GM23338 (cell line): ENCODE results near the gene AHCYL1. TPM values are rescaled to one million over a fixed set of nuclear protein-coding genes. Genes with fewer than 3 reads are reported as not detected.

Experiments
- ATAC-seq: fragments of 200-7000 bp; cut with Tn5 transposase; 3 replicates; pipeline ENCODE4 v1.9.1; 2020
- DNase-seq: peaks from one replicate; pipeline ENCODE4 v3.0.0-alpha.2; 2015; ENCODE audit warnings: low spot score
- H2AFZ ChIP-seq: fragments of 200-600 bp; sonication (generic); 2 replicates; pipeline ENCODE4 v1.8.0; 2016; ENCODE audit warnings: antibody characterized with exemption, mild to moderate bottlenecking, moderate library complexity
- H3F3A ChIP-seq: fragments of 200-600 bp; sonication (generic); replicated peaks from 2 replicates; pipeline ENCODE4 v1.8.0; 2017; ENCODE audit warnings: antibody characterized with exemption, mixed run types, low read depth
- H3K27ac ChIP-seq: fragments of 200-600 bp; sonication (generic); 2 replicates; pipeline ENCODE4 v1.6.1; 2016; ENCODE audit warnings: low read depth
- H3K27me3 ChIP-seq: fragments of 200-600 bp; sonication (generic); 2 replicates; pipeline ENCODE4 v1.8.0; 2016; ENCODE audit warnings: mild to moderate bottlenecking, mixed run types, moderate library complexity; ENCODE audit not compliant: insufficient read depth
- H3K36me3 ChIP-seq: fragments of 200-600 bp; sonication (generic); 2 replicates; pipeline ENCODE4 v1.8.0; 2016; ENCODE audit warnings: mild to moderate bottlenecking; ENCODE audit not compliant: insufficient read depth
- H3K4me1 ChIP-seq: fragments of 200-600 bp; sonication (generic); 2 replicates; pipeline ENCODE4 v1.8.0; 2016; ENCODE audit warnings: mild to moderate bottlenecking, moderate library complexity; ENCODE audit not compliant: insufficient read depth
- H3K4me2 ChIP-seq: fragments of 200-600 bp; sonication (generic); 2 replicates; pipeline ENCODE4 v1.7.1; 2017; ENCODE audit warnings: mixed run types
- H3K4me3 ChIP-seq: fragments of 200-600 bp; sonication (generic); 2 replicates; pipeline ENCODE4 v1.6.1; 2016; ENCODE audit warnings: mixed run types
- H3K79me2 ChIP-seq: fragments of 200-600 bp; sonication (generic); replicated peaks from 2 replicates; pipeline ENCODE4 v1.8.0; 2017; ENCODE audit warnings: mild to moderate bottlenecking; ENCODE audit not compliant: insufficient read depth
- H3K9me2 ChIP-seq: fragments of 200-600 bp; sonication (generic); 2 replicates; pipeline ENCODE4 v1.8.0; 2017; ENCODE audit not compliant: insufficient read depth
- H4K20me1 ChIP-seq: fragments of 200-600 bp; sonication (generic); replicated peaks from 2 replicates; pipeline ENCODE4 v1.8.0; 2017; ENCODE audit warnings: mild to moderate bottlenecking; ENCODE audit not compliant: insufficient read depth
- H3K27ac Mint-ChIP-seq: 2 replicates; pipeline ENCODE4 v1.8.0; 2020; ENCODE audit warnings: inconsistent platforms, mild to moderate bottlenecking, moderate library complexity, mixed read lengths
- H3K27me3 Mint-ChIP-seq: 3 replicates; pipeline ENCODE4 v1.8.0; 2022; ENCODE audit warnings: low read depth, mild to moderate bottlenecking, moderate library complexity, mixed read lengths, inconsistent platforms; ENCODE audit not compliant: insufficient read depth, poor library complexity
- H3K36me3 Mint-ChIP-seq: 3 replicates; pipeline ENCODE4 v1.8.0; 2021; ENCODE audit warnings: low read depth, mild to moderate bottlenecking, inconsistent platforms, moderate library complexity, mixed read lengths
- H3K4me1 Mint-ChIP-seq: 3 replicates; pipeline ENCODE4 v1.8.0; 2020; ENCODE audit warnings: mild to moderate bottlenecking, inconsistent platforms, mixed read lengths
- H3K4me3 Mint-ChIP-seq: 3 replicates; pipeline ENCODE4 v1.8.0; 2021; ENCODE audit warnings: moderate library complexity, mild to moderate bottlenecking, inconsistent platforms, mixed read lengths
- H3K9me3 Mint-ChIP-seq: 3 replicates; pipeline ENCODE4 v1.8.0; 2020; ENCODE audit warnings: moderate library complexity, mild to moderate bottlenecking, inconsistent platforms, mixed read lengths
- CREB1 ChIP-seq: fragments of 250-450 bp; sonication (Bioruptor Pico); IDR thresholded peaks from 2 replicates; pipeline ENCODE4 v1.5.0; 2020; ENCODE audit warnings: low read depth, mild to moderate bottlenecking, moderate library complexity
- EZH2 ChIP-seq: fragments of 200-600 bp; sonication (generic); IDR thresholded peaks from one replicate; pipeline ENCODE4 v1.8.0; 2017; ENCODE audit warnings: antibody characterized with exemption, mild to moderate bottlenecking, low read depth; ENCODE audit not compliant: unreplicated experiment
- EZH2phosphoT487 ChIP-seq: fragments of 200-600 bp; sonication (generic); IDR thresholded peaks from one replicate; pipeline ENCODE4 v1.8.1; 2018; ENCODE audit warnings: antibody characterized with exemption; ENCODE audit not compliant: unreplicated experiment
- JUNB ChIP-seq: IDR thresholded peaks from one replicate; pipeline ENCODE4 v1.6.1; 2016; ENCODE audit warnings: antibody characterized with exemption; ENCODE audit not compliant: unreplicated experiment
- NANOG ChIP-seq: IDR thresholded peaks from 2 replicates; pipeline ENCODE4 v1.6.1; 2016; ENCODE audit warnings: antibody characterized with exemption, borderline replicate concordance
- POLR2AphosphoS5 ChIP-seq: IDR thresholded peaks from 2 replicates; pipeline ENCODE4 v1.6.1; 2016; ENCODE audit warnings: antibody characterized with exemption, low read depth
- STAT1 ChIP-seq: IDR thresholded peaks from one replicate; pipeline ENCODE4 v1.6.1; 2016; ENCODE audit warnings: antibody characterized with exemption; ENCODE audit not compliant: unreplicated experiment
- ZNF114 ChIP-seq: fragments of 250-450 bp; sonication (Bioruptor Pico); IDR thresholded peaks from 2 replicates; pipeline ENCODE4 v1.5.0; 2020; ENCODE audit warnings: mild to moderate bottlenecking, moderate library complexity
- ZNF331 ChIP-seq: fragments of 250-450 bp; sonication (Bioruptor Pico); IDR thresholded peaks from 2 replicates; pipeline ENCODE4 v1.5.0; 2020; ENCODE audit warnings: low read depth, mild to moderate bottlenecking, moderate library complexity
- polyA plus RNA-seq: library from polyadenylated mRNA; unstranded; fragments of >200 nt; fragmentation: Nextera tagmentation; extraction: Ambion mirVana; gene quantifications from 2 replicates; pipeline ENCODE4 v1.2.1, GENCODE V29; 2016
- total RNA-seq: library from RNA; depleted of rRNA; stranded (reverse); fragments of >200 nt; shearing (Covaris generic); gene quantifications from 2 replicates; pipeline ENCODE4 v1.2.3, GENCODE V29; 2014
- TF ChIP-seq, protein P1 (sequence below): IDR thresholded peaks from one replicate; pipeline ENCODE4 v1.6.1; 2018; ENCODE audit warnings: antibody characterized with exemption; ENCODE audit not compliant: unreplicated experiment
- TF ChIP-seq, protein P2 (sequence below): fragments of 250-450 bp; sonication (Bioruptor Pico); IDR thresholded peaks from 2 replicates; pipeline ENCODE4 v1.5.0; 2020; ENCODE audit warnings: mild to moderate bottlenecking, moderate library complexity
- TF ChIP-seq, protein P3 (sequence below), 2 experiments: fragments of 200-600 bp in 1 of 2; sonication (generic) in 1 of 2; conservative IDR thresholded peaks; 2 replicates each; pipeline versions ENCODE4 v1.5.1 to v1.6.1; 2016 to 2017; ENCODE audit warnings: antibody characterized with exemption in 2 of 2, low read depth in 2 of 2, mild to moderate bottlenecking in 2 of 2, moderate library complexity in 1 of 2
- TF ChIP-seq, protein P4 (sequence below): IDR thresholded peaks from 2 replicates; pipeline ENCODE4 v1.6.1; 2016; ENCODE audit warnings: antibody characterized with exemption

AHCYL1 gene
- total and polyA plus RNA-seq, 2 experiments from 2014 or later, result 63.3 to 70.0 TPM

DNA sequence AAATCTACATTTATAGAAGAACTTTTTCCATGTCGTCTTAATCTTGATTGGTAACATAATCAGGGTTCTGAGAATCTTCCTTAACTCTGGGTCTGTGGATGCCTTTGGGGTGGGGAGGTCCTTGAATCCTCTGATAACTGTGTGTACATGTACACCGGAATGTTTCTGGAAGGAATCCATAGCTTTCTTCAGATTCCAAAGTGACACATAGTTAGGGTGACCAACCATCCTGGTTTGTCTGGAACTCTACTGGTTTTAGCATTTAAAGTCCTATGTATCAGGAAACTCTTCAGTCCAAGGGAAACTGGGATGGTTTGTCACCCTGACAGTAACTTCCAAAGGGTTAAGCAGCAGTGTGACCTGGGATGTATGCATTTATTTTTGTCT lies 66.7 kb downstream of the AHCYL1 start:
- no peak overlapping the region for H3K27ac Mint-ChIP-seq
- H3K36me3 ChIP-seq, result peaks cover 41% of the 10 kb centered on the region
- H3K4me3 ChIP-seq, result no peak overlapping the region
- no peak overlapping the region for H3K4me3 Mint-ChIP-seq
- peaks cover 10% of the 10 kb centered on the region; the same call in 1 of the 2 replicates for H4K20me1 ChIP-seq
- peaks cover 90% of the 10 kb centered on the region for H3K36me3 Mint-ChIP-seq
- H3K79me2 ChIP-seq, result no peaks in the 10 kb centered on the region
- DNase-seq (no peak), ATAC-seq (no peak)
- H3K4me2 ChIP-seq, result no peak overlapping the region
- no peak overlapping the region for H3K27ac ChIP-seq
- H2AFZ ChIP-seq, result no peak overlapping the region
- no peaks in the 10 kb centered on the region for H3K4me1 ChIP-seq
- H3K27me3 ChIP-seq, result no peaks in the 10 kb centered on the region
- H3K9me2 ChIP-seq, result no peaks in the 10 kb centered on the region
- H3K27me3 Mint-ChIP-seq, result peaks cover 5% of the 10 kb centered on the region
- no peaks in the 10 kb centered on the region for H3F3A ChIP-seq
- no peaks in the 10 kb centered on the region for H3K4me1 Mint-ChIP-seq
- no peaks in the 10 kb centered on the region for H3K9me3 Mint-ChIP-seq
- TF ChIP-seq, protein P1, sequence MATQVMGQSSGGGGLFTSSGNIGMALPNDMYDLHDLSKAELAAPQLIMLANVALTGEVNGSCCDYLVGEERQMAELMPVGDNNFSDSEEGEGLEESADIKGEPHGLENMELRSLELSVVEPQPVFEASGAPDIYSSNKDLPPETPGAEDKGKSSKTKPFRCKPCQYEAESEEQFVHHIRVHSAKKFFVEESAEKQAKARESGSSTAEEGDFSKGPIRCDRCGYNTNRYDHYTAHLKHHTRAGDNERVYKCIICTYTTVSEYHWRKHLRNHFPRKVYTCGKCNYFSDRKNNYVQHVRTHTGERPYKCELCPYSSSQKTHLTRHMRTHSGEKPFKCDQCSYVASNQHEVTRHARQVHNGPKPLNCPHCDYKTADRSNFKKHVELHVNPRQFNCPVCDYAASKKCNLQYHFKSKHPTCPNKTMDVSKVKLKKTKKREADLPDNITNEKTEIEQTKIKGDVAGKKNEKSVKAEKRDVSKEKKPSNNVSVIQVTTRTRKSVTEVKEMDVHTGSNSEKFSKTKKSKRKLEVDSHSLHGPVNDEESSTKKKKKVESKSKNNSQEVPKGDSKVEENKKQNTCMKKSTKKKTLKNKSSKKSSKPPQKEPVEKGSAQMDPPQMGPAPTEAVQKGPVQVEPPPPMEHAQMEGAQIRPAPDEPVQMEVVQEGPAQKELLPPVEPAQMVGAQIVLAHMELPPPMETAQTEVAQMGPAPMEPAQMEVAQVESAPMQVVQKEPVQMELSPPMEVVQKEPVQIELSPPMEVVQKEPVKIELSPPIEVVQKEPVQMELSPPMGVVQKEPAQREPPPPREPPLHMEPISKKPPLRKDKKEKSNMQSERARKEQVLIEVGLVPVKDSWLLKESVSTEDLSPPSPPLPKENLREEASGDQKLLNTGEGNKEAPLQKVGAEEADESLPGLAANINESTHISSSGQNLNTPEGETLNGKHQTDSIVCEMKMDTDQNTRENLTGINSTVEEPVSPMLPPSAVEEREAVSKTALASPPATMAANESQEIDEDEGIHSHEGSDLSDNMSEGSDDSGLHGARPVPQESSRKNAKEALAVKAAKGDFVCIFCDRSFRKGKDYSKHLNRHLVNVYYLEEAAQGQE, result no peak
- TF ChIP-seq, protein P2, sequence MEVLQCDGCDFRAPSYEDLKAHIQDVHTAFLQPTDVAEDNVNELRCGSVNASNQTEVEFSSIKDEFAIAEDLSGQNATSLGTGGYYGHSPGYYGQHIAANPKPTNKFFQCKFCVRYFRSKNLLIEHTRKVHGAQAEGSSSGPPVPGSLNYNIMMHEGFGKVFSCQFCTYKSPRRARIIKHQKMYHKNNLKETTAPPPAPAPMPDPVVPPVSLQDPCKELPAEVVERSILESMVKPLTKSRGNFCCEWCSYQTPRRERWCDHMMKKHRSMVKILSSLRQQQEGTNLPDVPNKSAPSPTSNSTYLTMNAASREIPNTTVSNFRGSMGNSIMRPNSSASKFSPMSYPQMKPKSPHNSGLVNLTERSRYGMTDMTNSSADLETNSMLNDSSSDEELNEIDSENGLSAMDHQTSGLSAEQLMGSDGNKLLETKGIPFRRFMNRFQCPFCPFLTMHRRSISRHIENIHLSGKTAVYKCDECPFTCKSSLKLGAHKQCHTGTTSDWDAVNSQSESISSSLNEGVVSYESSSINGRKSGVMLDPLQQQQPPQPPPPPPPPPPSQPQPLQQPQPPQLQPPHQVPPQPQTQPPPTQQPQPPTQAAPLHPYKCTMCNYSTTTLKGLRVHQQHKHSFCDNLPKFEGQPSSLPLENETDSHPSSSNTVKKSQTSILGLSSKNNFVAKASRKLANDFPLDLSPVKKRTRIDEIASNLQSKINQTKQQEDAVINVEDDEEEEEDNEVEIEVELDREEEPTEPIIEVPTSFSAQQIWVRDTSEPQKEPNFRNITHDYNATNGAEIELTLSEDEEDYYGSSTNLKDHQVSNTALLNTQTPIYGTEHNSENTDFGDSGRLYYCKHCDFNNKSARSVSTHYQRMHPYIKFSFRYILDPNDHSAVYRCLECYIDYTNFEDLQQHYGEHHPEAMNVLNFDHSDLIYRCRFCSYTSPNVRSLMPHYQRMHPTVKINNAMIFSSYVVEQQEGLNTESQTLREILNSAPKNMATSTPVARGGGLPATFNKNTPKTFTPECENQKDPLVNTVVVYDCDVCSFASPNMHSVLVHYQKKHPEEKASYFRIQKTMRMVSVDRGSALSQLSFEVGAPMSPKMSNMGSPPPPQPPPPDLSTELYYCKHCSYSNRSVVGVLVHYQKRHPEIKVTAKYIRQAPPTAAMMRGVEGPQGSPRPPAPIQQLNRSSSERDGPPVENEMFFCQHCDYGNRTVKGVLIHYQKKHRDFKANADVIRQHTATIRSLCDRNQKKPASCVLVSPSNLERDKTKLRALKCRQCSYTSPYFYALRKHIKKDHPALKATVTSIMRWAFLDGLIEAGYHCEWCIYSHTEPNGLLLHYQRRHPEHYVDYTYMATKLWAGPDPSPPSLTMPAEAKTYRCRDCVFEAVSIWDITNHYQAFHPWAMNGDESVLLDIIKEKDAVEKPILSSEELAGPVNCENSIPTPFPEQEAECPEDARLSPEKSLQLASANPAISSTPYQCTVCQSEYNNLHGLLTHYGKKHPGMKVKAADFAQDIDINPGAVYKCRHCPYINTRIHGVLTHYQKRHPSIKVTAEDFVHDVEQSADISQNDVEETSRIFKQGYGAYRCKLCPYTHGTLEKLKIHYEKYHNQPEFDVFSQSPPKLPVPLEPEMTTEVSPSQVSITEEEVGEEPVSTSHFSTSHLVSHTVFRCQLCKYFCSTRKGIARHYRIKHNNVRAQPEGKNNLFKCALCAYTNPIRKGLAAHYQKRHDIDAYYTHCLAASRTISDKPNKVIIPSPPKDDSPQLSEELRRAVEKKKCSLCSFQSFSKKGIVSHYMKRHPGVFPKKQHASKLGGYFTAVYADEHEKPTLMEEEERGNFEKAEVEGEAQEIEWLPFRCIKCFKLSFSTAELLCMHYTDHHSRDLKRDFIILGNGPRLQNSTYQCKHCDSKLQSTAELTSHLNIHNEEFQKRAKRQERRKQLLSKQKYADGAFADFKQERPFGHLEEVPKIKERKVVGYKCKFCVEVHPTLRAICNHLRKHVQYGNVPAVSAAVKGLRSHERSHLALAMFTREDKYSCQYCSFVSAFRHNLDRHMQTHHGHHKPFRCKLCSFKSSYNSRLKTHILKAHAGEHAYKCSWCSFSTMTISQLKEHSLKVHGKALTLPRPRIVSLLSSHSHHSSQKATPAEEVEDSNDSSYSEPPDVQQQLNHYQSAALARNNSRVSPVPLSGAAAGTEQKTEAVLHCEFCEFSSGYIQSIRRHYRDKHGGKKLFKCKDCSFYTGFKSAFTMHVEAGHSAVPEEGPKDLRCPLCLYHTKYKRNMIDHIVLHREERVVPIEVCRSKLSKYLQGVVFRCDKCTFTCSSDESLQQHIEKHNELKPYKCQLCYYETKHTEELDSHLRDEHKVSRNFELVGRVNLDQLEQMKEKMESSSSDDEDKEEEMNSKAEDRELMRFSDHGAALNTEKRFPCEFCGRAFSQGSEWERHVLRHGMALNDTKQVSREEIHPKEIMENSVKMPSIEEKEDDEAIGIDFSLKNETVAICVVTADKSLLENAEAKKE (CRISPR knock-in tag), result no peak
- TF ChIP-seq STAT1 (no peak), ZNF331 (CRISPR knock-in tag) (no peak), NANOG (no peak), EZH2phosphoT487 (no peak), CREB1 (no peak), JUNB (no peak), ZNF114 (CRISPR knock-in tag) (no peak), EZH2 (no peak), POLR2AphosphoS5 (no peak)
- TF ChIP-seq, protein P3, sequence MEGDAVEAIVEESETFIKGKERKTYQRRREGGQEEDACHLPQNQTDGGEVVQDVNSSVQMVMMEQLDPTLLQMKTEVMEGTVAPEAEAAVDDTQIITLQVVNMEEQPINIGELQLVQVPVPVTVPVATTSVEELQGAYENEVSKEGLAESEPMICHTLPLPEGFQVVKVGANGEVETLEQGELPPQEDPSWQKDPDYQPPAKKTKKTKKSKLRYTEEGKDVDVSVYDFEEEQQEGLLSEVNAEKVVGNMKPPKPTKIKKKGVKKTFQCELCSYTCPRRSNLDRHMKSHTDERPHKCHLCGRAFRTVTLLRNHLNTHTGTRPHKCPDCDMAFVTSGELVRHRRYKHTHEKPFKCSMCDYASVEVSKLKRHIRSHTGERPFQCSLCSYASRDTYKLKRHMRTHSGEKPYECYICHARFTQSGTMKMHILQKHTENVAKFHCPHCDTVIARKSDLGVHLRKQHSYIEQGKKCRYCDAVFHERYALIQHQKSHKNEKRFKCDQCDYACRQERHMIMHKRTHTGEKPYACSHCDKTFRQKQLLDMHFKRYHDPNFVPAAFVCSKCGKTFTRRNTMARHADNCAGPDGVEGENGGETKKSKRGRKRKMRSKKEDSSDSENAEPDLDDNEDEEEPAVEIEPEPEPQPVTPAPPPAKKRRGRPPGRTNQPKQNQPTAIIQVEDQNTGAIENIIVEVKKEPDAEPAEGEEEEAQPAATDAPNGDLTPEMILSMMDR (conservative IDR thresholded peaks at IDR 0.05; ENCODE audit: low read depth in 2 of 2), result no peak
- TF ChIP-seq, protein P4, sequence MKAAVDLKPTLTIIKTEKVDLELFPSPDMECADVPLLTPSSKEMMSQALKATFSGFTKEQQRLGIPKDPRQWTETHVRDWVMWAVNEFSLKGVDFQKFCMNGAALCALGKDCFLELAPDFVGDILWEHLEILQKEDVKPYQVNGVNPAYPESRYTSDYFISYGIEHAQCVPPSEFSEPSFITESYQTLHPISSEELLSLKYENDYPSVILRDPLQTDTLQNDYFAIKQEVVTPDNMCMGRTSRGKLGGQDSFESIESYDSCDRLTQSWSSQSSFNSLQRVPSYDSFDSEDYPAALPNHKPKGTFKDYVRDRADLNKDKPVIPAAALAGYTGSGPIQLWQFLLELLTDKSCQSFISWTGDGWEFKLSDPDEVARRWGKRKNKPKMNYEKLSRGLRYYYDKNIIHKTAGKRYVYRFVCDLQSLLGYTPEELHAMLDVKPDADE, result no peak
